HTERT RPE-1 (cell line): ENCODE results near the gene SAC3D1.
"Not testable (repeated sequence)": the region's sequence is repeated elsewhere in the genome, so short reads cannot be mapped to it uniquely, and the experiment has no call there.

Experiments
- in situ Hi-C: fragments of 300-500 bp; cut with MboI; formaldehyde crosslinking; loops from 4 replicates; pipeline ENCODE4 v1.14.3; 2020; ENCODE audit warnings: low sequenced_read_pairs

SAC3D1 gene

GRCh38 chr11:65023502-65023901 is 17.5 kb upstream of the SAC3D1 start:
- in situ Hi-C loops: not testable (repeated sequence)

DNA sequence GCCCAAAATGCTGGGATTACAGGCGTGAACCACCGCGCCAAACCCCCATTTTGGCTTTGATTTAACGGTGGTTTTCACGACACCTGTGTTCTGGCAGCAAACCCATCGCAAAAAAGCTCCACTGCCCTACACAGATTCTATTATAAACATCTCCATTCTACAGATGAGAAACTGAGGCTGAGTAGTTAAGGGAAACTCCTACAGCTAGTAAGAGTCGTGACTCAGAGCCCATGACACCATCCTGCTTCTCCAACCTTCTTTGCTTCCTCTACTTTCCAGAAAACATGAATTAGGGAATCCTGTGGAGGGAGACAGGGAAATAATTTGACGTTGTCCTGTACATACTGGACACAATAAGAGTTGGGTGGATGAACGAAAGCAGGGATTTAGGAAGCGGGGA is 14.2 kb upstream of the SAC3D1 start:
- in situ Hi-C loops: no loop called here

DNA sequence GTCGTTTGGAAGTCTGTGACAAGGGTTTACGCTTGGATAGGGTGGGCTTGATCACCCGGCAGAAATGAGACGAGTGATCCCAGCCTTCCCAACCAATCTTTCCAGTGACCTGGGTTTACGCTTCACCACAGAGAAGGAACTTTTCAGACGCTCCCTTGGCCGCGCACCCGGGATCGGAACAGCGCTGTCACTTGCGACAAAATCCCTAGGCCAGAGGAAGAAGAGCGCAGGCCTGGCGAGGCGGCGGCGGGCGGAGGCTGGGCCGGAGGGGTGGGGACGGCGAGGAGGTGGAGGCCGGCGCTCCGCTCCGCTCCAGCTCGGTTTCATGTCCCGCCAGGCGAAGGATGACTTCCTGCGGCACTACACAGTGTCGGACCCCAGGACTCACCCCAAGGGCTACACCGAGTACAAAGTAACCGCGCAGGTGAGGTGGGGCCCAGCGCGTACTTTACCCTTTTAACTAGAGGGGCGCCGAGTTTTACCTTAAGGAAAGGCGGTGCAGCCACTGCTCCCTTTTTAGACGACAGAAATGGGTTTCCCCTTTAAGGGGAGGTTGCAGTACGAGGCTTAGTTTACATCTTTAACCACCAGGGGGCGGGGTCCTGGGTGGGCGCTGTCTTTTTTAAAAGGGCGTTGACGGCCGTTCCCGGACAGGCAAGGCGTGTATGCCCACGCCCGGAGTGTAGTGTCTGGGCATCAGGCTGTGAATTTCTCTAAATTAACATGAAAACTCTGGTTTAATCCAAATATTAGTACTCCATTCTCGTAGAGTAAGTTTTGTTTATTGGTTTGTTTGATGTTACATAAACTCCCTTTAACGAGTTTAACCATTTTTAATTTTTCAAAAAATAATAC is 13.6 kb upstream of the SAC3D1 start, which contains the start of gene SNX15:
SNX15 (plus strand) TSS at position 227 of the 855 bp plus-strand sequence; CDS start at position 326, 99 bp downstream.
- in situ Hi-C loops: no loop called here

DNA sequence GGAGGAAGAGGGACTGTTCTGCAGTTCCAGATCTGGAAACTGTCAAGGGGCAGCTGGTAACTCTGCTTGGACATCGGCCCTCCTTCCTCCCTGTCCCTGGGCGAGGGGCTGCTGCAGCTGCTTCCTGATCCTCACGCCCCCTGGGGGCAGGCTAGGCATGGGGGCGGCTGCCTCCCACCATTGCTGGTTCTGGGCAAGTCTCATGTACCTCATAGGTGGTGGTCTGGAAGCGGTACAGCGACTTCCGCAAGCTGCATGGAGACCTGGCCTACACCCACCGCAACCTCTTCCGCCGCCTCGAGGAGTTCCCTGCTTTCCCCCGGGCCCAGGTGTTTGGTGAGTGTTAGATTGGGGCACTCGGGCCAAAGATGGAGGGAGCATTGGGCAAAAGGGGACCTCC is 8.8 kb upstream of the SAC3D1 start:
- in situ Hi-C loops: no loop called here

DNA sequence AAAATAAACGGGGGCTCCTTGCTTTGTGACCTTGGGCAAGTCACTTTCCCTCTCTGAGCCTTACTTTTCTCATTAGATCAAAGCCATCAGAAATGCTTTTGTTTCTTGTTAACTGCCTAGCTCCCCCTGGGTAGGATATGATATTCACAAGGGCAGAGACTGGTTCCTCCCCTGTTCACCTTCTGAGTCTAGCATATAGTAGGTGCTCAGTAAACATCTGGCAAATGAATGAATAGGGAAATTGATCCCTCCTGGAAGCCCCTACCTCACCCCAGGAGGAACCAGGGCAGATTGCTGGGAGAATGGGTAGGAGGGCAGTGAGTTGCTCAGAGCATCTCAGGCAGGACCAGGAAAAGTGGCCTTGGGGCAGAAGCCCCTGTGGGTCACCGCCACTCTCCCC is 6.6 kb upstream of the SAC3D1 start:
- in situ Hi-C loops: no loop called here

DNA sequence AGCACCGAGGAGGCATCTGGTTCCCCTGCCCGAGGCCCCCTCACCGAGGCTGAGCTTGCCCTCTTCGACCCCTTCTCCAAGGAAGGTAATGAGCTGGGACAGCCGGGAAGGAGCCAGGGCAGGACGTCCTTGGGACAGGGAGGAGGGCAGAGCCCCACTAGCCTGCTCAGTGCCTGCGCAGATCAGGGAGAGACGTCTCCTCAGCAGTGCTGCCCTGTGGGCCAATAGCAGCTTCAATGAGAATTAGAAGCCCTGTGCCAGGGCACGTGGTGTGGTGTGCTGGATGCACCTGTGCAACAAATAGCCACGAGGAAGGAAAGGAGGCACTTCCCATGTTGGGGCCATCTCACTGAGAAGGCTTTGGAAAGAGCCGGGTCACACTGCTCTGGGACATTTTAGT is 5.4 kb upstream of the SAC3D1 start:
- in situ Hi-C loops: no loop called here

- in situ Hi-C loops: no loop called here
Measured at GRCh38 chr11:65036931-65037330, 4.1 kb upstream of the SAC3D1 start.

DNA sequence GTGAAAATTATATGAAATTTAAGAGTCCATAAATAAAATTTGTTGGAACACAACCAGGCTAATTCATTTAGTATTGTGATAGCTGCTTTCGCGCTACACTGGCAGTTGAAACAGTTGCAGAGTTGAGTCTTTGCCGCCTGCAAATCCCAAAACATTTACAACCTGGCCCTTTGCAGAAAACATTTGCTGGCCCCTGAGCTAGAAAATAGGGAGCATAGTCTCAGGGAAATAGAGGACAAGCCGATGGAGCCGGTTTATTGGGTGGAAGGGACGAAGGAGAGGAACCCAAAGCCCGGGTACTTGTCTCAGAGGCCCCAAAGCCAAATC is 527 bp upstream of the SAC3D1 start:
- in situ Hi-C loops: no loop called here

DNA sequence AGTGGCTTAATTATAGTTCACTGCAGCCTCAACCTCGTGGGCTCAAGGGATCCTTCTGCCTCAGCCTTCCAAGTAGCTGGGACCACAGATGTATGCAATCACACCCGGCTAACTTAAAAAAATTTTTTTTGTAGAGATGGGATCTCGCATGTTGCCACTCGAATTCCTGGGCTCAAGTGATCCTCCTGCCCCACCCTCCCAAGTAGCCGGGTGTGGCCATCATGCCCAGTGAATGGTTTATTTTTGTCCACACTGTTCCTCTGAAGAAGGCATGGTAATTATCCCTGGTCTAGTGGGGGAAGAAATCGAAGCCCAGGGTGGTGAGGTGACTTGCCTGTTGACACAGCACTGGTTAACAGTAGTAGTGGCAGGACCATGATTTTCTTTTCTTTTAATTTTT is 1.9 kb downstream of the SAC3D1 start:
- in situ Hi-C loops: no loop called here

- in situ Hi-C loops: no loop called here
Measured at GRCh38 chr11:65043881-65044501, 3.0 kb downstream of the SAC3D1 start.

- in situ Hi-C loops: no loop called here
Measured at GRCh38 chr11:65045061-65045460, 4.1 kb downstream of the SAC3D1 start.

GRCh38 chr11:65045728-65046127 is 4.7 kb downstream of the SAC3D1 start:
- in situ Hi-C loops: no loop called here

DNA sequence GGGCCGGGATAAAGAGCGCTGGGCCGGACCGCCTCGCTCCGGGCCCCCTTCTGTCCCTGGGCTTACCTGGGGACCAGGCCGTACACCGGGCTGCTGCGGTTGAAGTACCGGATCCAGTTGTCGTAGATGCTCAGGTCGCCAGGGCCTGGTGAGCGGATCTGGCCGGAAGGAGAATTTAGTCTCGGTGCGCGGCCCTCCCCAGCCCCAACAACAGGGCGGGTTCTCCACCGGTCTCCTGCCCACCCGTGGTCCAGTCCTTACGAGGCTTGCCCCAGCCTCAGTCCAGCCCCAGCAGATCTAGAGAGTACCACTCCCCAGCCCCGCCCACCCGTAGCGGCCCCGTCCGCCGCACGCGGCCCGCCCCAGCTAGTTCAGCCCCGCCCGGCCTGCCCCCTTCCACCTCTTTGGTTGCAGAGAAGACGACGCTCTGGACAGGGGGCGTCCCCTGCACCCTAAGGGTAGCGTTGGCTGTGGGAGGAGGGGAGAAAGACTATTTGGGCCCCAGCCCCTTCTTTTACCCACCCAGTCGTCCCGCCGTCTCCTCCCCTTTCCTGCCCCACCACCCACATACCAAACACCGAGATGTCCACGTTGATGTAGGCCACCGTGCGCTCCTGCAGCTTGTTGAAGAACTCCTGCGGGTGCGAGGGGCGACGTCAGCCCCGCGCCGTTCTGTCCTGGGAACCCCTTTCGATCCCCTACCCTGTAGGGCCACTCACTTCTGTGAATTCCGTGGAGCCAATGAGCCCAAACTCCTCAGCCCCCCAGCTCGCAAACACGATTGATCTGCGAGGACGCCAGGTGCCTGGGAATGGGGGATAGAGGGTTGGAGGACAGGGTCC is 6.8 kb downstream of the SAC3D1 start:
- in situ Hi-C loops: no loop called here

- in situ Hi-C loops: no loop called here
Measured at GRCh38 chr11:65051398-65051858, 10.4 kb downstream of the SAC3D1 start.

DNA sequence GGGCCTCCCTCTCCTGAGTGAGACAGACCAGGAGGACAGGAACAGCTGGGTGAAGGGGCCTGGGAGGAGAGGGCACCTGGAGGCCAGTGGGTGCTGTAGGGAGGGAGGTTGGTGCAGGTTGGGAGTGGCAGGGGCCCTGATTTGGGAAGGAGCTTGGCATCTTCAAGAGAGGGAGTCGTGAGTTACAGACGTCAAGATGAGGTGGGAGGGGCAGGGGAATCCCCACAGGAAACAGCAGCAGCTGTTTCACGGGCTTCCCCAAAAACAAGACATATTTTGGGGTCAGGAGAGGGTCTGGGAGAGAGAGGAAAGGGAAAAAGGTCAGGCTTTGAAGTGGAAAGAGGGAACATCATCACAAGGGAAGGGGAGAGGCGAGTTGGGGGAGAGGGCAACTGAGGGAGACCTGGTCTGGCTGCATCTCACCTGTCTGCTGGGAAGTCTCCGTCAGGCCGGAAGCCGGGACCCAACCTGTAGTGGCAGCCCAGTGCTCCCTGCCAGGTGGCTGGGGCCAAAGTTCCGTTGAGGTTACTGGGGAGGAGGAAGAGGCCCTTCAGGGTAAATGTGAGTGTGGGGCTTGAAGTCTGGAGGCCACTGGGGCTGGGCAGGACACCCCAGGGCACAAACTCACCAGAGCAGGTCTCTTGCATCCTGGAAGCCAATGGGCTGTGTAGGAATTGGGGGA is 13.0 kb downstream of the SAC3D1 start:
- in situ Hi-C loops: no loop called here

DNA sequence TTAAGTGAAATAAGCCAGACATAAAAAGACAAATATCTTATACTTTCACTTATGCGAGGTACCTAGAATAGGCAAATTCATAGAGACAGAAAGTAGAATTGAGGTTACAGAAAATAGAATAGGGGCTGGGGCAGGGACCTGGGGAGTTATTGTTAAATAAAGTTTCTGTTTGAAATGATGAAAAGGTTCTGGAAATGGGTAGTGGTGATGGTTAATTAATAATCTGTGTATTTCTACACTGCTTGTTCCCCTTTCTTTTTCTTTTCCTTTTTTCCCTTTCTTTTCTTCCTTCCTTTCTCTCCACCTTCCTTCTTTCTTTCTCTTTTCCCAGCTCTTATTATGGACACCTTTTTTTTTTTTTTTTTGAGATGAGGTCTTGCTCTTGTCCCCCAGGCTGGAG is 14.5 kb downstream of the SAC3D1 start:
- in situ Hi-C loops: no loop called here

- in situ Hi-C loops: no loop called here
Measured at GRCh38 chr11:65056999-65057398, 16.0 kb downstream of the SAC3D1 start.

DNA sequence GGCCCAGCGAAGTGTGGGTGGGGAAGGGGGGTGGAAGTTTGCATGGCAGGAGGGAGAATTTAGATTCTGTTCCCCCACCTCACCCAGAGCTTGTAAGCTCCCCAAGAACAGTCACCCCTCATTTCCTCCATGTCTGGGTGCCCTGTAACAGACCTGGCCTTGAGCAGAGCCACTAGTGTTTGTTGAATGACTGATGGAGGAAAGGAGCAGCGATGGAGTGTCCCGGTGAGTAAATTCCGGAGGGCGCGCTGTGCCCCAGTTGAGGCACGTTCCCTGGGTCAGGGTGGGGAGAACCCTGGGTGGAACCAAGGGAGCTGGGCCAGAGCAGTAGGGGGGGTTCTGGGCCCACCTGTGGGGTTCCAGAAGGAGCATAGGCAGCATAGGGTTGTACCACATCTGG is 16.5 kb downstream of the SAC3D1 start:
- in situ Hi-C loops: no loop called here

DNA sequence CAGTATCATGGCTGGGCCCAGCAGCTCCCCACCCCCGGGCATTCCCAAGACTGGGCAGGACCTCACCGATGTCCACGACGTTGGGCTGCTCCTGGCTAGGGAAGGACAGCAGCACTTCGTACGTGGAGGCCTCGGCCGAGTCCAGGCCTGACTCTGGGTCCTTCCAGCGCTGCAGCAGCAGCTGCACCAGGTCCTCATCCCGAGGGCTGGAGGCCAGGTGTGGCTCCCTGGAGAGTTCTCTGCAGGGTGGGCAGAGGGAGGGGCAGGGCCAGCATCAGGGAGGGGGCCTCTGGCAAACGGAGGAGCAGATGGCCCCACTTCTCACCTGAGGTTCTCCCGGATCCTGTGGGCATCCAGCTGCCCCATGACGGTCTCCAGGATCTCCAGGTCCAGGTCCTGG is 17.0 kb downstream of the SAC3D1 start:
- in situ Hi-C loops: no loop called here

DNA sequence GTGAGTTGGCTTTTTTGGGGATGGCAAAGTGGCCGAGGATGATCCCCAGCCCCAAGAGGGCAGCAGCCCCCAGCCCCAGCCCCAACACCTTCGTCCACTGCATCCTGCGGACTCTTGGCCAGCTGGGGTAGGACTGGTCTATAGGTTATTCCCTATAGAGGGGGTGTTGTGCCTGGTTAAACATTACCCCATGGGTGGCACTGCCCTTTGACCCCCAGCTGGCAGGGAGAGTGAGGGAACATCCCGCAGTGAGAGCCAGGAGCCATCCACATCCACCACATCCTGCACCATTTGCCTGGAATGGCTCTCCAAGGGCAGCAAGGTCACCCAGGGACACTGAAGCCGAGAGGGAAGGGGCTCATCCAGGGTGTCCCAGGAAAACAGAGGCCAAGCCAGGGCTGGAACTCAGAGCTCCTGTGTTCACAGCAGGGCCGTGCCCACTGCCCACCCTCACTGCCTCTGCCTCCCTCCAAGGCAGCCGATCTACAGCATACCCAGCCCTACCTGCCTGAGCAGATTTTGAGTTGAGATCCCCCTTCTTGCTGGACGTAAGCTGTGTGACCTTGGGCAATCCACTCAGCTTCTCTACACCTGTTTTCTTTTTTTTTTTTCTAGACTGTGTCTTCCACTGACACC is 17.5 kb downstream of the SAC3D1 start, which contains the start of gene NAALADL1:
NAALADL1 (minus strand) TSS at position 135 of the 636 bp plus-strand sequence; CDS start at position 103, 32 bp downstream.
- in situ Hi-C loops: no loop called here
